Endothelial cell of umbilical vein (primary cell): ENCODE data around the gene NFIA. TPM values are rescaled to one million over a fixed set of nuclear protein-coding genes. Genes with fewer than 3 reads are reported as not detected.

Experiments
- BruUV-seq: library from RNA; stranded (reverse); fragments of 400-500 nt; replicated peaks from 2 replicates; lab custom pipeline; 2021; lab: Mats Ljungman, UMichigan
- CTCF ChIA-PET: fragments of 300-600, 350-600 bp; sonication (Branson Sonifier 250); formaldehyde crosslinking; loops from one replicate; lab custom pipeline; 2021; ENCODE audit warnings: antibody characterized with exemption, inconsistent platforms; lab: Charles Lee
- POLR2A ChIA-PET: fragments of 300-600, 350-600 bp; sonication (Branson Sonifier 250); formaldehyde crosslinking; loops from one replicate; lab custom pipeline; 2021; ENCODE audit warnings: antibody characterized with exemption, inconsistent platforms; lab: Charles Lee
- DNase-seq: peaks from one replicate; pipeline ENCODE4 v3.0.0-alpha.2; 2011; ENCODE audit warnings: low read depth, low spot score
- FAIRE-seq: peaks from 2 replicates; lab custom pipeline; 2011; peaks lifted over from hg19 to GRCh38; lab: Jason Lieb, UNC
- H2AFZ ChIP-seq: 2 replicates; pipeline ENCODE4 v1.6.0; 2012; ENCODE audit warnings: low read depth, low read length, control low read depth, inconsistent platforms
- H3K27ac ChIP-seq: 2 replicates; pipeline ENCODE4 v1.5.1; 2011; ENCODE audit warnings: low read depth, mild to moderate bottlenecking, control low read depth, low read length, moderate library complexity; ENCODE audit not compliant: insufficient read depth
- H3K27me3 ChIP-seq, 2 experiments: 2 replicates each; pipeline versions ENCODE4 v1.6.0 to v1.6.1; 2011; ENCODE audit warnings: low read length in 2 of 2, mixed read lengths in 1 of 2; ENCODE audit not compliant: control insufficient read depth in 2 of 2, insufficient read depth in 2 of 2
- H3K36me3 ChIP-seq, 2 experiments: 2 replicates in 1 of 2; 3 replicates in 1 of 2; pipeline ENCODE4 v1.5.1; 2011; ENCODE audit warnings: low read length in 2 of 2, mild to moderate bottlenecking in 1 of 2, moderate library complexity in 1 of 2; ENCODE audit not compliant: control insufficient read depth in 2 of 2, insufficient read depth in 2 of 2; ENCODE audit errors: extremely low read depth in 1 of 2
- H3K4me1 ChIP-seq: 3 replicates; pipeline ENCODE4 v1.5.1; 2011; ENCODE audit warnings: mild to moderate bottlenecking, low read length; ENCODE audit not compliant: control insufficient read depth, insufficient read depth; ENCODE audit errors: extremely low read depth
- H3K4me2 ChIP-seq: 2 replicates; pipeline ENCODE4 v1.6.1; 2011; ENCODE audit warnings: low read length, control low read depth, mixed read lengths; ENCODE audit not compliant: insufficient read depth
- H3K4me3 ChIP-seq, 3 experiments: fragments of 200-600 bp in 1 of 3; sonication (generic), shearing (Covaris generic) in 1 of 3; replicated peaks in 1 of 3; 2 replicates each; pipeline ENCODE4 v1.5.1; 2011 to 2016; ENCODE audit warnings: control low read depth in 3 of 3, low read length in 3 of 3, mild to moderate bottlenecking in 2 of 3, inconsistent platforms in 1 of 3, low read depth in 1 of 3, moderate library complexity in 1 of 3; ENCODE audit not compliant: insufficient read depth in 1 of 3
- H3K79me2 ChIP-seq: 2 replicates; pipeline ENCODE4 v1.6.0; 2012; ENCODE audit warnings: low read length, inconsistent platforms; ENCODE audit not compliant: control insufficient read depth, insufficient read depth
- H3K9ac ChIP-seq: replicated peaks from 2 replicates; pipeline ENCODE3; 2011; ENCODE audit warnings: low read length, control low read depth; ENCODE audit not compliant: insufficient read depth; ENCODE audit errors: extremely low read depth
- H3K9me1 ChIP-seq: replicated peaks from 3 replicates; pipeline ENCODE4 v1.6.0; 2011; ENCODE audit warnings: mild to moderate bottlenecking, low read length; ENCODE audit not compliant: control insufficient read depth, insufficient read depth; ENCODE audit errors: extremely low read depth
- H3K9me3 ChIP-seq: replicated peaks from 2 replicates; pipeline ENCODE4 v1.5.1; 2012; ENCODE audit warnings: low read length, inconsistent platforms; ENCODE audit not compliant: control insufficient read depth, insufficient read depth
- H4K20me1 ChIP-seq: replicated peaks from 2 replicates; pipeline ENCODE3; 2011; ENCODE audit warnings: mild to moderate bottlenecking, low read length; ENCODE audit not compliant: control insufficient read depth, insufficient read depth; ENCODE audit errors: extremely low read depth
- FOS ChIP-seq: IDR thresholded peaks from 2 replicates; pipeline ENCODE4 v1.6.1; 2011; ENCODE audit warnings: mild to moderate bottlenecking, low read length, moderate library complexity, borderline replicate concordance; ENCODE audit not compliant: insufficient read depth
- GATA2 ChIP-seq: IDR thresholded peaks from 2 replicates; pipeline ENCODE4 v1.7.0; 2011; ENCODE audit warnings: low read depth, mild to moderate bottlenecking, moderate library complexity, mixed read lengths, low read length; ENCODE audit not compliant: insufficient read length, insufficient read depth
- JUN ChIP-seq: IDR thresholded peaks from 2 replicates; pipeline ENCODE4 v1.6.1; 2011; ENCODE audit warnings: borderline replicate concordance, low read depth; ENCODE audit not compliant: insufficient read length, insufficient read depth
- MYC ChIP-seq: IDR thresholded peaks from one replicate; pipeline ENCODE4 v1.6.1; 2011; ENCODE audit warnings: mild to moderate bottlenecking, low read depth, low read length
- POLR2A ChIP-seq: IDR thresholded peaks from 2 replicates; pipeline ENCODE4 v1.6.1; 2012; ENCODE audit warnings: low read depth, mild to moderate bottlenecking, control low read depth, low read length
- POLR2AphosphoS5 ChIP-seq: IDR thresholded peaks from 2 replicates; pipeline ENCODE4 v1.6.1; 2012; ENCODE audit warnings: low read depth, mild to moderate bottlenecking, control low read depth, low read length, moderate library complexity; ENCODE audit not compliant: insufficient read depth
- dilution Hi-C: fragments of 300-500 bp; cut with MboI; formaldehyde crosslinking; loops from one replicate; pipeline ENCODE4 v1.15.0; 2019; ENCODE audit warnings: low sequenced_read_pairs; ENCODE audit not compliant: extremely low pct_ligation_motif_present
- intact Hi-C: fragments of 100-400 bp; cut with micrococcal nuclease; formaldehyde crosslinking; loops from one replicate; pipeline ENCODE4 v1.10.0; 2022
- polyA plus RNA-seq, 4 experiments: library from polyadenylated mRNA; depleted of rRNA in 3 of 4; stranded (reverse) in 3 of 4; unstranded in 1 of 4; fragments of >200 nt; gene quantifications; 2 replicates each; pipeline versions ENCODE4 v1.2.1 to v1.2.3, GENCODE V29; 2011 to 2012; ENCODE audit warnings: missing spikeins in 1 of 4
- total RNA-seq: library from RNA; stranded (reverse); gene quantifications from 2 replicates; pipeline ENCODE4 v1.2.3, GENCODE V29; 2021
- TF ChIP-seq, protein P1 (sequence below), 2 donors: IDR thresholded peaks; 1 replicate in 1 of 2; 2 replicates in 1 of 2; pipeline ENCODE4 v1.5.1; 2011; ENCODE audit warnings: low read length in 2 of 2, mild to moderate bottlenecking in 2 of 2, moderate library complexity in 2 of 2, control low read depth in 1 of 2, inconsistent platforms in 1 of 2, low read depth in 1 of 2; ENCODE audit not compliant: insufficient read depth in 1 of 2; ENCODE audit errors: extremely low read depth in 1 of 2
- TF ChIP-seq, protein P2 (sequence below): IDR thresholded peaks from 2 replicates; pipeline ENCODE4 v1.6.1; 2011; ENCODE audit not compliant: insufficient read depth, insufficient read length

Gene NFIA
- total and polyA plus RNA-seq, 2 donors (not counting 3 experiments of a cell fraction or from before 2014, with no cell fraction given), result 25.5 to 47.0 TPM

DNA sequence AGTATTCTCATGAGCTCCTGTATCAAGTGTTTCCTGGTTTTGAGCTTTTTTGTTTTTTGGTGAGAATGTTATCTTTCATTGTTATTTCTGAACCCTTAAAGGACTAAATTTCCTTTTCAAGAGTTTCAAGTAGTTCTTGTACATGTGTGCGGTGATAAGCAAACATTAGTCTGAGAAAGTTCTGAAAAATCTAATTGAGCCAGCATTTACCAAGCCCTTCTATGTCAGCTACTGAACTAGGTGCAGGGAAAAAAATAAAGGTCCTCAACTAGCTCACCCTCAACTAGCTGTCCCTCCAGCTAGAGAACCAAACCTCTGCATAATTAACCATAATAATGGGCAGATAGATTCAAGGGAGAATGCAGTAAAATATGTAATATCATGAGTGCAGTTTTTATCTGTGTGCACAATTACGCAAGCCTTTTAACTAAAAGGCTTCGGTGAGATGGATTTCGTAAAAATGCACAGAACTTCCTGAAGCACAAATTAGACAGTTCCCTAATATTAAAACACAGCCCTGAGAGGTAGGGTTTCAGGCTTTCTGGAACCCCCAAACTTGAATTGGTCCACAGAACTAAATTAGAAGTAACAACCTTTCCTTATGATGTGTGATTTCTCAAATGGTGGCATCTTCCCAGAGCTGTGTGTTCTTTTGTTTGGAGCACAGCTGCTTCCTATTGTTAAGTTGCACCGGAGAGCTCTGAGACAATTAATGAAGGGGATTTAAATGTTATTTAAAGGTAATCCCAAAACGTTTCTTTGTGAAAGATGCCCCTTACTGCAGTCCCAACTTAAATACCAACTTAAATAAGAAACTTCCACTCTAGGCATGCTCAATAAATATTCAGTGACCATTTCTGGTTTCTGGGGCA is 165.8 kb downstream of the NFIA start:
- no peaks in the 10 kb centered on the region for H3K9me3 ChIP-seq
- H3K27ac ChIP-seq, result no peak overlapping the region
- no peak overlapping the region for H3K4me2 ChIP-seq
- no peaks in the 10 kb centered on the region for H3K36me3 ChIP-seq
- FAIRE-seq (no peak), DNase-seq (peak; percentile 42)
- H3K4me3 ChIP-seq, result no peak overlapping the region
- POLR2A ChIA-PET, result no interaction called here
- no peaks in the 10 kb centered on the region for H3K9me1 ChIP-seq
- H3K27me3 ChIP-seq, result no peaks in the 10 kb centered on the region
- CTCF ChIA-PET, result interaction anchor here (0.5 to 2.2 kb wide), 4 partner anchors 9 to 187 kb away, joined by 3 to 7 read pairs (median 4); no protein-coding TSS in a partner anchor
- BruUV-seq, result no TSS peak
- no peak overlapping the region for H3K9ac ChIP-seq
- H3K79me2 ChIP-seq, result peaks cover 3% of the 10 kb centered on the region
- no peak for TF ChIP-seq POLR2AphosphoS5
- TF ChIP-seq POLR2A, result no peak
- TF ChIP-seq, protein P1, sequence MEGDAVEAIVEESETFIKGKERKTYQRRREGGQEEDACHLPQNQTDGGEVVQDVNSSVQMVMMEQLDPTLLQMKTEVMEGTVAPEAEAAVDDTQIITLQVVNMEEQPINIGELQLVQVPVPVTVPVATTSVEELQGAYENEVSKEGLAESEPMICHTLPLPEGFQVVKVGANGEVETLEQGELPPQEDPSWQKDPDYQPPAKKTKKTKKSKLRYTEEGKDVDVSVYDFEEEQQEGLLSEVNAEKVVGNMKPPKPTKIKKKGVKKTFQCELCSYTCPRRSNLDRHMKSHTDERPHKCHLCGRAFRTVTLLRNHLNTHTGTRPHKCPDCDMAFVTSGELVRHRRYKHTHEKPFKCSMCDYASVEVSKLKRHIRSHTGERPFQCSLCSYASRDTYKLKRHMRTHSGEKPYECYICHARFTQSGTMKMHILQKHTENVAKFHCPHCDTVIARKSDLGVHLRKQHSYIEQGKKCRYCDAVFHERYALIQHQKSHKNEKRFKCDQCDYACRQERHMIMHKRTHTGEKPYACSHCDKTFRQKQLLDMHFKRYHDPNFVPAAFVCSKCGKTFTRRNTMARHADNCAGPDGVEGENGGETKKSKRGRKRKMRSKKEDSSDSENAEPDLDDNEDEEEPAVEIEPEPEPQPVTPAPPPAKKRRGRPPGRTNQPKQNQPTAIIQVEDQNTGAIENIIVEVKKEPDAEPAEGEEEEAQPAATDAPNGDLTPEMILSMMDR (IDR thresholded peaks at IDR 0.05; ENCODE audit: extremely low read depth in 1 of 2, insufficient read depth in 1 of 2, low read depth in 1 of 2, low read length in 2 of 2), result no peak
- TF ChIP-seq MYC, result no peak
- no peak for TF ChIP-seq JUN
- TF ChIP-seq, protein P2, sequence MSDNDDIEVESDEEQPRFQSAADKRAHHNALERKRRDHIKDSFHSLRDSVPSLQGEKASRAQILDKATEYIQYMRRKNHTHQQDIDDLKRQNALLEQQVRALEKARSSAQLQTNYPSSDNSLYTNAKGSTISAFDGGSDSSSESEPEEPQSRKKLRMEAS, result no peak
- no peak for TF ChIP-seq FOS
- no peak for TF ChIP-seq GATA2
- dilution Hi-C loops (no loop called here), intact Hi-C loops (no loop called here)
- no peak overlapping the region for H2AFZ ChIP-seq
- no peaks in the 10 kb centered on the region for H4K20me1 ChIP-seq
- peaks cover 6% of the 10 kb centered on the region for H3K4me1 ChIP-seq
